Activated T-cell treated with anti-CD3 and anti-CD28 coated beads, Interleukin-2, amount 50 U/mL, for 72 hours (primary cell): Measurements from ENCODE around the gene ABR. TPM values are rescaled to one million over a fixed set of nuclear protein-coding genes. Genes with fewer than 3 reads are reported as not detected.
"Not testable (repeated sequence)": the region's sequence is repeated elsewhere in the genome, so short reads cannot be mapped to it uniquely, and the experiment has no call there.

Source experiments
- ATAC-seq, 2 donors: fragments of 150-1000 bp; cut with Tn5 transposase; replicated peaks in 1 of 2; 2 replicates each; pipeline ENCODE4 v1.10.0; 2021; ENCODE audit warnings: moderate library complexity in 2 of 2, mild to moderate bottlenecking in 1 of 2
- DNase-seq, 2 donors: peaks; one replicate each; pipeline ENCODE4 v3.0.0; 2021 to 2022; ENCODE audit warnings: mixed read lengths in 1 of 2
- H3K27ac Mint-ChIP-seq: one replicate; pipeline ENCODE4 v1.8.0; 2022; ENCODE audit warnings: mild to moderate bottlenecking, moderate library complexity, mixed read lengths
- H3K27me3 Mint-ChIP-seq: one replicate; pipeline ENCODE4 v1.8.0; 2022; ENCODE audit warnings: low read depth, mixed read lengths
- H3K36me3 Mint-ChIP-seq, 2 donors: one replicate each; pipeline ENCODE4 v1.8.0; 2022; ENCODE audit warnings: mixed read lengths in 2 of 2, mild to moderate bottlenecking in 1 of 2; ENCODE audit not compliant: insufficient read depth in 2 of 2
- H3K4me1 Mint-ChIP-seq: one replicate; pipeline ENCODE4 v1.8.0; 2022; ENCODE audit warnings: low read depth, mixed read lengths
- H3K4me3 Mint-ChIP-seq, 2 donors: one replicate each; pipeline ENCODE4 v1.8.0; 2022; ENCODE audit warnings: mild to moderate bottlenecking in 2 of 2, mixed read lengths in 2 of 2, moderate library complexity in 2 of 2
- H3K9me3 Mint-ChIP-seq, 2 donors: one replicate each; pipeline ENCODE4 v1.8.0; 2022; ENCODE audit warnings: mixed read lengths in 2 of 2
- total RNA-seq, 2 donors: library from RNA; stranded (reverse); gene quantifications; one replicate each; pipeline ENCODE4 v1.2.3, GENCODE V29; 2022

Gene ABR
- total RNA-seq, 2 donors from 2014 or later: 65.8 to 70.8 TPM

GRCh38 chr17:1160591-1161390, 19.0 kb downstream of the ABR start:
- H3K36me3 Mint-ChIP-seq: peaks cover 0 to 1% of the 10 kb centered on the region in 2 donors
- H3K4me1 Mint-ChIP-seq: no peaks in the 10 kb centered on the region
- H3K4me3 Mint-ChIP-seq: no peak overlapping the region
- ATAC-seq (no peak), DNase-seq (no peak)
- no peak overlapping the region for H3K27ac Mint-ChIP-seq
- H3K27me3 Mint-ChIP-seq: no peaks in the 10 kb centered on the region
- no peaks in the 10 kb centered on the region for H3K9me3 Mint-ChIP-seq

- Mint-ChIP-seq H3K4me3 (no peak overlapping the region), H3K9me3 (no peaks in the 10 kb centered on the region), H3K27me3 (no peaks in the 10 kb centered on the region), H3K4me1 (no peaks in the 10 kb centered on the region), H3K27ac (no peak overlapping the region), H3K36me3 (peaks cover 0 to 1% of the 10 kb centered on the region in 2 donors)
- no peak for DNase-seq
- no peak for ATAC-seq
These were observed 20.2 kb downstream of the ABR start for GRCh38 chr17:1159431-1160180.

- DNase-seq (no peak), ATAC-seq (no peak)
- H3K4me1 Mint-ChIP-seq: no peaks in the 10 kb centered on the region
- H3K27me3 Mint-ChIP-seq: no peaks in the 10 kb centered on the region
- H3K9me3 Mint-ChIP-seq: no peaks in the 10 kb centered on the region
- no peak overlapping the region for H3K4me3 Mint-ChIP-seq
- H3K27ac Mint-ChIP-seq: no peak overlapping the region
- H3K36me3 Mint-ChIP-seq: peaks cover 0 to 1% of the 10 kb centered on the region in 2 donors
These were observed 20.9 kb downstream of the ABR start for GRCh38 chr17:1158879-1159278.

GRCh38 chr17:1156864-1157263, 22.9 kb downstream of the ABR start:
- H3K36me3 Mint-ChIP-seq: peaks cover 0 to 1% of the 10 kb centered on the region in 2 donors
- H3K4me3 Mint-ChIP-seq: no peak overlapping the region
- no peaks in the 10 kb centered on the region for H3K4me1 Mint-ChIP-seq
- no peaks in the 10 kb centered on the region for H3K9me3 Mint-ChIP-seq
- H3K27ac Mint-ChIP-seq: no peak overlapping the region
- no peak for ATAC-seq
- H3K27me3 Mint-ChIP-seq: no peaks in the 10 kb centered on the region
- DNase-seq: no peak

GRCh38 chr17:1154704-1155103, 25.1 kb downstream of the ABR start:
- Mint-ChIP-seq H3K4me1 (no peaks in the 10 kb centered on the region), H3K27me3 (no peaks in the 10 kb centered on the region), H3K27ac (no peak overlapping the region), H3K4me3 (no peak overlapping the region), H3K36me3 (peaks cover 0 to 1% of the 10 kb centered on the region in 2 donors), H3K9me3 (no peaks in the 10 kb centered on the region)
- ATAC-seq (no peak), DNase-seq (no peak)

GRCh38 chr17:1153795-1154546, 25.8 kb downstream of the ABR start:
- no peaks in the 10 kb centered on the region for H3K9me3 Mint-ChIP-seq
- H3K27me3 Mint-ChIP-seq: no peaks in the 10 kb centered on the region
- peaks cover 0 to 1% of the 10 kb centered on the region in 2 donors for H3K36me3 Mint-ChIP-seq
- no peak overlapping the region for H3K27ac Mint-ChIP-seq
- H3K4me1 Mint-ChIP-seq: no peaks in the 10 kb centered on the region
- H3K4me3 Mint-ChIP-seq: no peak overlapping the region
- ATAC-seq (no peak), DNase-seq (no peak)

- not testable (repeated sequence) for H3K9me3 Mint-ChIP-seq, H3K4me1 Mint-ChIP-seq, H3K36me3 Mint-ChIP-seq, H3K27ac Mint-ChIP-seq, H3K4me3 Mint-ChIP-seq, DNase-seq, H3K27me3 Mint-ChIP-seq, ATAC-seq
These were observed 27.2 kb downstream of the ABR start for GRCh38 chr17:1152582-1152981.

GRCh38 chr17:1150863-1151600, 28.7 kb downstream of the ABR start:
- H3K27ac Mint-ChIP-seq: no peak overlapping the region

GRCh38 chr17:1149869-1150268, 29.9 kb downstream of the ABR start:
- Mint-ChIP-seq H3K36me3 (no peaks in the 10 kb centered on the region), H3K9me3 (peaks cover 0 to 3% of the 10 kb centered on the region in 2 donors), H3K4me1 (no peaks in the 10 kb centered on the region), H3K27ac (no peak overlapping the region), H3K27me3 (no peaks in the 10 kb centered on the region), H3K4me3 (no peak overlapping the region)
- ATAC-seq: no peak
- no peak for DNase-seq

More at GRCh38 chr17:1150863-1151600, 28.7 kb downstream of the ABR start:
- Mint-ChIP-seq H3K36me3 (no peaks in the 10 kb centered on the region), H3K9me3 (peaks cover 0 to 3% of the 10 kb centered on the region in 2 donors), H3K27me3 (no peaks in the 10 kb centered on the region), H3K4me3 (no peak overlapping the region), H3K4me1 (no peaks in the 10 kb centered on the region)
- DNase-seq: no peak
- ATAC-seq: no peak

GRCh38 chr17:1147664-1148063, 32.1 kb downstream of the ABR start:
- H3K4me3 Mint-ChIP-seq: no peak overlapping the region
- no peaks in the 10 kb centered on the region for H3K27me3 Mint-ChIP-seq
- H3K27ac Mint-ChIP-seq: no peak overlapping the region
- DNase-seq: no peak
- no peaks in the 10 kb centered on the region for H3K36me3 Mint-ChIP-seq
- H3K9me3 Mint-ChIP-seq: peaks cover 0 to 3% of the 10 kb centered on the region in 2 donors
- no peak for ATAC-seq
- no peaks in the 10 kb centered on the region for H3K4me1 Mint-ChIP-seq

GRCh38 chr17:1146561-1147265, 33.1 kb downstream of the ABR start:
- no peaks in the 10 kb centered on the region for H3K27me3 Mint-ChIP-seq

GRCh38 chr17:1145311-1145986, 34.3 kb downstream of the ABR start:
- no peaks in the 10 kb centered on the region for H3K27me3 Mint-ChIP-seq
- no peaks in the 10 kb centered on the region for H3K36me3 Mint-ChIP-seq
- DNase-seq: no peak
- no peak overlapping the region for H3K27ac Mint-ChIP-seq
- no peak overlapping the region for H3K4me3 Mint-ChIP-seq
- no peaks in the 10 kb centered on the region for H3K4me1 Mint-ChIP-seq
- H3K9me3 Mint-ChIP-seq: peaks cover 0 to 3% of the 10 kb centered on the region in 2 donors
- ATAC-seq: no peak

More at GRCh38 chr17:1146561-1147265, 33.1 kb downstream of the ABR start:
- Mint-ChIP-seq H3K4me1 (no peaks in the 10 kb centered on the region), H3K9me3 (peaks cover 0 to 3% of the 10 kb centered on the region in 2 donors), H3K36me3 (no peaks in the 10 kb centered on the region), H3K27ac (no peak overlapping the region), H3K4me3 (no peak overlapping the region)
- DNase-seq (no peak), ATAC-seq (no peak)
